Measurements from ENCODE around the gene NSUN7.

The NSUN7 gene

GRCh38 chr4:40840985-40841571, 91.3 kb downstream of the NSUN7 start:
- TF ChIP-seq CTCF (IDR thresholded peaks at IDR 0.05; ENCODE audit: low read depth, low read length, poor library complexity, severe bottlenecking) (peak; percentile 95), EZH2phosphoT487 (IDR thresholded peaks at IDR 0.05; ENCODE audit: borderline replicate concordance, low read length) (no peak)
- H3K4me3 ChIP-seq (ENCODE audit: low read length), result peak overlapping the region; percentile 52
- no peaks in the 10 kb centered on the region for H3K9me3 ChIP-seq (ENCODE audit: control insufficient read depth, insufficient read depth, low read length)
- H3K27me3 ChIP-seq (ENCODE audit: control insufficient read depth, low read length), result no peaks in the 10 kb centered on the region
- peaks cover 4% of the 10 kb centered on the region for H3F3A ChIP-seq (ENCODE audit: control insufficient read depth, insufficient read depth)
- H3K79me2 ChIP-seq (ENCODE audit: control insufficient read depth, low read length), result peaks cover 6% of the 10 kb centered on the region
- no peaks in the 10 kb centered on the region for H3K36me3 ChIP-seq (ENCODE audit: control insufficient read depth, low read length)
- no peaks in the 10 kb centered on the region for H3K9me2 ChIP-seq (replicated peaks; ENCODE audit: control insufficient read depth, low read length)
- H4K20me1 ChIP-seq (ENCODE audit: control insufficient read depth, insufficient read depth, low read depth, low read length), result peaks cover 5% of the 10 kb centered on the region; the same call in 1 of the 2 replicates
- H3K4me1 ChIP-seq (ENCODE audit: control insufficient read depth, low read length), result peaks cover 36% of the 10 kb centered on the region
- H3K4me2 ChIP-seq (ENCODE audit: low read length), result peak overlapping the region; percentile 74
- H3K27ac ChIP-seq (ENCODE audit: low read depth, low read length), result peak overlapping the region; percentile 44

- Histone ChIP-seq H3K79me2 (ENCODE audit: control insufficient read depth, low read length) (peaks cover 9% of the 10 kb centered on the region), H3K9me2 (replicated peaks; ENCODE audit: control insufficient read depth, low read length) (no peaks in the 10 kb centered on the region), H4K20me1 (ENCODE audit: control insufficient read depth, insufficient read depth, low read depth, low read length) (peaks cover 5% of the 10 kb centered on the region; the same call in 1 of the 2 replicates), H3F3A (ENCODE audit: control insufficient read depth, insufficient read depth) (peaks cover 4% of the 10 kb centered on the region), H3K4me1 (ENCODE audit: control insufficient read depth, low read length) (peaks cover 36% of the 10 kb centered on the region), H3K9me3 (ENCODE audit: control insufficient read depth, insufficient read depth, low read length) (no peaks in the 10 kb centered on the region), H3K4me3 (ENCODE audit: low read length) (no peak overlapping the region), H3K27ac (ENCODE audit: low read depth, low read length) (no peak overlapping the region), H3K27me3 (ENCODE audit: control insufficient read depth, low read length) (no peaks in the 10 kb centered on the region), H3K4me2 (ENCODE audit: low read length) (peak overlapping the region; percentile 25; the same call in 1 of the 2 replicates), H3K36me3 (ENCODE audit: control insufficient read depth, low read length) (no peaks in the 10 kb centered on the region)
- no peak for TF ChIP-seq EZH2phosphoT487 (IDR thresholded peaks at IDR 0.05; ENCODE audit: borderline replicate concordance, low read length)
- TF ChIP-seq CTCF (IDR thresholded peaks at IDR 0.05; ENCODE audit: low read depth, low read length, poor library complexity, severe bottlenecking), result no peak
Measured at GRCh38 chr4:40842318-40842717, 92.6 kb downstream of the NSUN7 start.

- TF ChIP-seq CTCF (IDR thresholded peaks at IDR 0.05; ENCODE audit: low read depth, low read length, poor library complexity, severe bottlenecking) (no peak), EZH2phosphoT487 (IDR thresholded peaks at IDR 0.05; ENCODE audit: borderline replicate concordance, low read length) (no peak)
- H3K4me2 ChIP-seq (ENCODE audit: low read length), result peak overlapping the region; percentile 25; the same call in 1 of the 2 replicates
Measured at GRCh38 chr4:40842725-40843423, 93.1 kb downstream of the NSUN7 start.

More at GRCh38 chr4:40842725-40843423, 93.1 kb downstream of the NSUN7 start:
- H3F3A ChIP-seq (ENCODE audit: control insufficient read depth, insufficient read depth), result peaks cover 4% of the 10 kb centered on the region
- H3K79me2 ChIP-seq (ENCODE audit: control insufficient read depth, low read length), result peaks cover 12% of the 10 kb centered on the region
- peaks cover 36% of the 10 kb centered on the region for H3K4me1 ChIP-seq (ENCODE audit: control insufficient read depth, low read length)
- no peaks in the 10 kb centered on the region for H3K36me3 ChIP-seq (ENCODE audit: control insufficient read depth, low read length)
- H4K20me1 ChIP-seq (ENCODE audit: control insufficient read depth, insufficient read depth, low read depth, low read length), result peaks cover 5% of the 10 kb centered on the region; the same call in 1 of the 2 replicates
- H3K27me3 ChIP-seq (ENCODE audit: control insufficient read depth, low read length), result no peaks in the 10 kb centered on the region
- H3K9me3 ChIP-seq (ENCODE audit: control insufficient read depth, insufficient read depth, low read length), result no peaks in the 10 kb centered on the region
- no peak overlapping the region for H3K4me3 ChIP-seq (ENCODE audit: low read length)
- no peaks in the 10 kb centered on the region for H3K9me2 ChIP-seq (replicated peaks; ENCODE audit: control insufficient read depth, low read length)
- H3K27ac ChIP-seq (ENCODE audit: low read depth, low read length), result no peak overlapping the region
